Activated T-cell treated with anti-CD3 and anti-CD28 coated beads, Interleukin-2, amount 50 U/mL, for 4 hours (primary cell): Measurements from ENCODE around the gene COL18A1. TPM values are rescaled to one million over a fixed set of nuclear protein-coding genes. Genes with fewer than 3 reads are reported as not detected.
A peak's percentile ranks its signal among the peaks of the same experiment; 100 is the strongest.

Source experiments
- ATAC-seq, 2 donors: fragments of 200-7000 bp; cut with Tn5 transposase; one replicate each; pipeline ENCODE4 v1.10.0; 2021
- DNase-seq: peaks from one replicate; pipeline ENCODE4 v3.0.0-alpha.2; 2020
- H3K27me3 Mint-ChIP-seq: one replicate; pipeline ENCODE4 v1.8.0; 2021; ENCODE audit warnings: low read depth, mixed read lengths
- H3K36me3 Mint-ChIP-seq: one replicate; pipeline ENCODE4 v1.8.0; 2022; ENCODE audit warnings: mixed read lengths; ENCODE audit not compliant: insufficient read depth
- H3K4me1 Mint-ChIP-seq: one replicate; pipeline ENCODE4 v1.8.0; 2021; ENCODE audit warnings: low read depth, mixed read lengths
- H3K4me3 Mint-ChIP-seq: one replicate; pipeline ENCODE4 v1.8.0; 2021; ENCODE audit warnings: mild to moderate bottlenecking, moderate library complexity, mixed read lengths
- H3K9me3 Mint-ChIP-seq: one replicate; pipeline ENCODE4 v1.8.0; 2021; ENCODE audit warnings: mixed read lengths
- total RNA-seq, 3 donors: library from RNA; stranded (reverse); gene quantifications; one replicate each; pipeline ENCODE4 v1.2.1, GENCODE V29; 2021

The COL18A1 gene
- total RNA-seq, 3 donors from 2014 or later: 15.0 to 19.9 (median 15.4) TPM

DNA sequence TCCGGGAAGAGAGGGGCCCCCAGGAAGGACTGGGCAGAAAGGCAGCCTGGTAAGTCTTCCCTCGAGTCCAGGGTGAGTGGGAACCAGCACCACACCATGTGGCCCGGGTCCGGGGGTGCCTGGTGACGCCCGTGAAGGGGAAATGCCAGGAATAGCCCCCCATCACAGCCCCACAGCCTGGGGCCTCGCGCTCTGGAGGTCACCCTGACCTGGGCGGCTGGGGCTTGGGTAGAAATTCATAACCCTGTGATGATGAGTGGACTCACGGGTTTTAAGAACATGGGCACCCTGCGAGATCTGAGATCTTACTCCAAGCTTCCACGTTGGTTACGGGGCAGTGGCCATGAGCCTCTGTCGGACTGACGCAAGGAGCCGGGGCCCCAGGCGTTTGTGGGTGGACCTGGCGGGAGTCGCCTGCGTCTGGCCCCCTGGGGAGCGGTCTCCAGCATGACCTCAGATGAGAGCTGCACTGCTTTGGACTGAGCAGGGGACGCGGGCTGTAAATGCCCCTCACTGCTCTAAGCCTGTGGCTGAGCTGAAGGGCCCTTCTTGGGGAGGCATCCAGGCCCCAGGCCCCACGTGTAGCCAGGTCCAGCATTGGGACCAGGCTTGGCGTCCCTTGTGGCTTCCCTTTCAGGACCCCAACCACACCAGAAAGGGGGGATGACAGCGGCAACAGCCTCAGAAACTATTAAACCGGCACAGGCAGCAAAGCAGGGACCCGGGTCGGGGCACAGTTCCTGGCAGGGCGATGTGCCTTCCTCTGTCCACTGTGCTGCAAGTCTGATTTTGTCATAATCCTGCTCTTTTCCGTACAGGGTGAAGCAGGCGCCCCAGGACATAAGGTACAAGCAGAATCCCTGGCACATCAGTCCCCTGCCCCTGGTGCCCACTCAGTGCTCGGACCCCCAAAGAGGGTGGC, 77.3 kb downstream of the COL18A1 start:
- Mint-ChIP-seq H3K36me3 (no peaks in the 10 kb centered on the region), H3K27me3 (no peaks in the 10 kb centered on the region), H3K9me3 (no peaks in the 10 kb centered on the region), H3K4me3 (peak overlapping the region; percentile 55), H3K4me1 (peaks cover 45% of the 10 kb centered on the region)
- ATAC-seq (no peak), DNase-seq (no peak)

DNA sequence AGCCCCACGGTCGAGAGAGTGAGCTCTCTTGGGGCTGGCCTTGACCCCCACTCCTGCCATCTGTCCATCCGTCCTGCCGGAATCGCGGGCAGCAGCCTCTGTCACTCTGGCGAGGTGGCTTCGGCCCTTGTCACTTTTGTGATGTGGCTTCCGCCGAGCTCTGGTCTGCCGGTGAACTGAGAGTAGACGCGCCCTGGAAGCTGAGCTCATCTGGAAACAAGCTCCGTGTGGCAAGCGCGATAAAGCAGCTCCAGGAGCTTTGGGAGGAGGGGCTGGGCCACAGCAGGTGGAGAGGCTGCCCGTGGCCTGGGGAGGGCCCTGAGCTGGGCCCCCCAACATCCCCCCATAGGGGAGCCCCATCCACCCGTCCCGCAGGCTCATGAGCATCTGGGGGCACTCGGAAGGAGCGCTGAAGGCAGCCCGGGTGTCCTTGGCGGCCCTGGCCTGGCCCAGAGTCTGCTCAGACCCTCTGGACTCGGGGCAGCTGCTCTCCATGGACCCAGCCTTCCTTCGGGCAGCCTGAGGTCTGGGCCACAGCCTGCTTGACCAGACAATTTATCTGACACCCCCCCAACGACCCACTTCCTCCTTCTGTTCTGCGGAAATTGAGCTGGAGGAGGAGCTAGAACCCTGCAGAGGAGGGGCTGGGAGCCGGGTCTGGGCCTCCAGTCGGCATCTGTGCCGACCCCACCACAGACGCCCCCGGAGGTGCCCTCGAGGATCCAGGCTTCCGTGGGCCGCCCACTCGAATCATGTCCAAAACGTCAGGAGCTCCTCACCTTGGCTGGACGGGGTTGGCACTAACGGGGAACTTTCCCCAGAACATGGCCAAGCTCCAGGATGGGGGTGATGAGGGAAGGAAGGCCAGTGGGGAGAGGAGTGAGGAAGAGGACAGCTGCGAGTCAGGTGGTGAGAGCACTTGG, 78.2 kb downstream of the COL18A1 start:
- Mint-ChIP-seq H3K36me3 (no peaks in the 10 kb centered on the region), H3K4me3 (peak overlapping the region; percentile 55), H3K27me3 (no peaks in the 10 kb centered on the region), H3K4me1 (peaks cover 41% of the 10 kb centered on the region), H3K9me3 (no peaks in the 10 kb centered on the region)
- DNase-seq (no peak), ATAC-seq (peak in 1 of 2 donors; percentile 51)

DNA sequence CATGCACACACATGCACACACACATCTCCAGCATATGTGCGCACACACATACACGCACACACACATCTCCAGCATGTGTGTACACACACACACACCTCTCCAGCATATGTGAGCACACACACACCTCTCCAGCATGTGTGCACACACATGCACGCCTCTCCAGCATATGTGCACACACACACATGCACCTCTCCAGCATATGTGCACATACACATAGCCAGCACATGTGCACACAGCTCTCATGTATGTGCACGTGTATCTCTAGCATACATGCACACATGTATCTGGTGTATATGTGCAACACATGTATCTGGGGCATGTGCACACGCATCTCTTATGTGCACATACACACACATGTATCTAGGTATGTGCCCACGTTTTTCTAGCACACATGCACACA, 79.4 kb downstream of the COL18A1 start:
- H3K36me3 Mint-ChIP-seq: no peaks in the 10 kb centered on the region
- peak overlapping the region; percentile 35 for H3K4me3 Mint-ChIP-seq
- DNase-seq: no peak
- no peaks in the 10 kb centered on the region for H3K9me3 Mint-ChIP-seq
- H3K27me3 Mint-ChIP-seq: no peaks in the 10 kb centered on the region
- no peak for ATAC-seq
- peaks cover 31% of the 10 kb centered on the region for H3K4me1 Mint-ChIP-seq

DNA sequence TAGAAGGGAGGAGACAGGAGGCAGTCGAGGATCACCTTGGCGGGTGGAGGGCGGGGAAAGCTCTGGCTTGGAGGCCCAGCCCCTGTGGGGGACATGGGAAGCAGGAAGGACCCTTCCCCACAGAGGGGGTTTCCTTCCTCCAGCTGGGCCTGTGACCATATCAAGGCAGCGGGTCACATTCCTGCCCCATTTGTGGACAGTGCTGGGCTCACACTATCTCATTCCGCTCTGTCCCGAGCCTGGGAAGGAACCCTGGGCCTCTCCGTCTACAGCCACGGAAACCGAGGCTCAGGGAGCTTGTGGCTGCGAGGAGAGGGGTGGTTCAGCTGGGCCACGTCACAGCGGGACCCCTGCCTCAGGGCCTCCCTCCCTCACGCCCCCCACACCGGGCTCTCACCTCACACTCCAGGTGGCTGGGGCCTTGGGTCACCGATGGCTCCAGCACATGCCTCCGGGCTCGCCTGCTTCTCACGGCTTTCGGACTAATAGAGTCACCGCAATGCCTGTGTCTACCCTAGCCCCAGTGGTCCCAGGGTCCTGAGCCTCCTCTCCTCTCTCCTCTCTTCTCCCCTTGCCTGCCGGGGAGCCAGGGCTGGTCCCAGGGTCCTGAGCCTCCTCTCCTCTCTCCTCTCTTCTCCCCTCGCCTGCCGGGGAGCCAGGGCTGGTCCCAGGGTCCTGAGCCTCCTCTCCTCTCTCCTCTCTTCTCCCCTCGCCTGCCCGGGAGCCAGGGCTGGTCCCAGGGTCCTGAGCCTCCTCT, 80.9 kb downstream of the COL18A1 start:
- H3K4me3 Mint-ChIP-seq: no peak overlapping the region
- H3K9me3 Mint-ChIP-seq: no peaks in the 10 kb centered on the region
- DNase-seq (no peak), ATAC-seq (no peak)
- H3K27me3 Mint-ChIP-seq: no peaks in the 10 kb centered on the region
- no peaks in the 10 kb centered on the region for H3K36me3 Mint-ChIP-seq
- H3K4me1 Mint-ChIP-seq: peaks cover 24% of the 10 kb centered on the region

DNA sequence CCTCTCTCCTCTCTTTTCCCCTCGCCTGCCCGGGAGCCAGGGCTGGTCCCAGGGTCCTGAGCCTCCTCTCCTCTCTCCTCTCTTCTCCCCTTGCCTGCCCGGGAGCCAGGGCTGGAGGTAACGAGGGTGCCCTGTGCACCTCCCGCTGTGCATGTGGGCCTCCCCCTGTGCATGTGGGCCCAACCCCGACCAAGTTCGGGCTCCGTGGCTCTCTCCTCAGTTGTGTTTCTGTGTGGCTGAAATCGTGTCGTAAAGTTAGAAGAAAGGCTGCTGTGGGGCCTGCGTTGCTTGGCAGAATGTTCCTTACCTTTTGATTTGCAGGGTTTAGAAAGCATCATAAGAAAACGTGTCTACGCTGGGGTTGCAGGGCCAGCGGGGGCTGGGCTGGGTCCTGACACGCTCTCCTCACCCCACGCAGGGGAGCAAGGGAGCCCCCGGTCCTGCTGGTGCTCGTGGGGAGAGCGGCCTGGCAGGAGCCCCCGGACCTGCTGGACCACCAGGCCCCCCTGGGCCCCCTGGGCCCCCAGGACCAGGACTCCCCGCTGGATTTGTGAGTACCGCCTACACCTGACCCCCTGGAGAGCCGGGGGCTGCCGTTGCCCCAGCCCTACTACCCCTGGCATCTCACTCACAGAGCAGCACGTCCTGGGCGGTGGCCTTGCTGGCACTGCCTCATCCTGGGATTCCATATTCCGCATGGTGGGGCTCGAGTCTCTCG, 81.6 kb downstream of the COL18A1 start:
- Mint-ChIP-seq H3K4me3 (no peak overlapping the region), H3K4me1 (peaks cover 24% of the 10 kb centered on the region), H3K36me3 (no peaks in the 10 kb centered on the region), H3K27me3 (no peaks in the 10 kb centered on the region), H3K9me3 (no peaks in the 10 kb centered on the region)
- no peak for ATAC-seq
- DNase-seq: no peak

DNA sequence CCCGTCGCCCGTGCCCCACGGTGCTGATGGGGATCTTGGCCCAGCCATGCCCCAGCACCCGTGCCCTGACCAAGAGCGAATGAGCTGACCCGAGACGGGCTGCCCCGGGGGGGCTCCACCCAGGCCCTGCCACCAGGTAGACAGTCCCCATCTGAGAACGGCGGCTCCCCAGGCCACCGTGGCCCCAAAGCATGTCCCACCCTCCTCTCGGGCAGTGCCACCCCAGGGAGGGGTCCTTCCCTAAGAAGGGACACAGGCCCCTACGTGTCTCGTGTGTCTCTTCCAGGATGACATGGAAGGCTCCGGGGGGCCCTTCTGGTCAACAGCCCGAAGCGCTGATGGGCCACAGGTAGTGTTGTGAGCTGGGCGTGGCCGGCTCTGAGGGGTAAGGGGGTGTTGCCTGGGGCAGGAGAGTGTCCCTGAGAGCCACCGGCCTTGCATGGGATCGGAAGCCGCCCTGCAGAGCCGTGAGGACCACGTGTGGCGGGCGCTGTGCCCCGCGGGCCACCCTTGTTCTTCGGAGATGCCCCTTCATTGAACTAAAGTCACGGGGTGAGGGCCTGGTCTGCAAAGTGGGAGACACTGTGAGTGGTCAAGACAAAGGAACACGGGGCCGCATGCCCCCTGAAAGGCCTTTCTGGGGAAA, 82.3 kb downstream of the COL18A1 start:
- no peak for DNase-seq
- H3K4me3 Mint-ChIP-seq: no peak overlapping the region
- no peaks in the 10 kb centered on the region for H3K9me3 Mint-ChIP-seq
- no peak for ATAC-seq
- peaks cover 20% of the 10 kb centered on the region for H3K4me1 Mint-ChIP-seq
- no peaks in the 10 kb centered on the region for H3K27me3 Mint-ChIP-seq
- H3K36me3 Mint-ChIP-seq: no peaks in the 10 kb centered on the region

DNA sequence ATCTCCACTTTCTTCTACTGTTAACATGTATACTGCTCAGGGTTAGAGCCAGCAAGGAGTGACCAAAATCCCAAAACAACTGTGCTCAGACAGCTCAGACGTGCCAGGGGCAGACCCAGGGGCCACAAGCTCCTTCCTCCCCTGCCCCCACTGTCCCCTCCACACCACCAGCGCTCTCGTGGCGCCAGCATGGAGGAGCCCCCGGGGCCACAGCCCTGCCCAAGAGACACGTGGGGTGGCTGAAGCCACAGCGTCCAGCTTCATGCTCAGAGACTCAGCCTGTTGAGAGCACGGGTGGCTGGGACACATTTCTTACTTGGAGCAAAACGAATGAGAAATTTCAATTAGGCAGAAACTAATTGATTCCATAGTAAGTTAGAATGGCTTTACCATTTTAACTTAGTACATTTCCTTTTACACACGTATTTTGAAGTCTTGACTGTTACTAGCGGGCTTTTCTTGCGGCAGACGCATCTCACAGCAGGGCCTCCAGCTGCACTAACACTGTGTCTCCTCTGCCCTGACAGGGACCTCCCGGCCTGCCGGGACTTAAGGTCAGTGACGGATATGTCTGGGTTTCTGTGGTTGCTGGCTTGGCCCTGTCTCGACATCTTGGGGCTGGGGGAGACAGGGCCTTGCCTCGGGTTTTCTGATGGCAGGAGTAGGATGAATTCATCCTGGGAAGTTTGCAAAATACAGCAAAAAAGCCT, 83.1 kb downstream of the COL18A1 start:
- ATAC-seq: no peak

DNA sequence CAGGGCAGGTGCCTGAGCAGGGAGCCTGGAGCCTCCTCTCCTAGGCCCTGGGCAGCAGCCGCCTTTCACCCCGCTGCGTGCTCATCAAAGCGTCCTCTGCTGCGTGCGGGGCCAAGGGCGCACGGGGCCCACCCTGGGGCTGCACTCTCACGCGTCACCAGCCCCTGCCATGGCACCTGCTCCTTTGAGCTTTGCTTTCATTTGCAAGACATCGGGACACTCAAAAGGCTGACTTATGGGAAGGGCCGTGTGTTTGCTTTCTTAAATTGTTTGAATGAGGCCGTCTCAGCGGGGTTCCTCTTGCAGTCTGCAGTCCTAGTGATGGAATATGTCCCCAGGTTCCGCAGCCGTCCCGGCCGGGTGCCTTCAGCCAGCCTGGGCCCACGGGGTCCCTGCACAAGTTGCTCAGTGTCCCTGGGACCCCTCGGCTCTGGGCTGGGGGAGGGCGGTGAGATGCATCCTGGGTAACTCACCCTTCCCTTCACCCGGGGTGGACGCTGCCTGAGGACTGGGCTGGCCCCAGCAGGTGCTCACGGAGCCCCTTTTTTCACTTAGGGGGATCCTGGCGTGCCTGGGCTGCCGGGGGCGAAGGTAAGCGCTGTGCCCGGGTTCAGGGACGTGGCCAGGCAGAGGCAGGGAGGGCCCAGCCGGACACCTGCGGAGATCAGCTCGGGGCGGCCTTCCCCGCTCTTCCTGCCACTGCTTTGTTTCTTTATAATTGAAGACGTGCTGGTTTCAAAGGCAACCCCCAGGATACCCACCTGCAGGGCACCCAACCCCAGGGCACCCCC, 84.2 kb downstream of the COL18A1 start:
- no peaks in the 10 kb centered on the region for H3K9me3 Mint-ChIP-seq
- no peaks in the 10 kb centered on the region for H3K27me3 Mint-ChIP-seq
- H3K4me1 Mint-ChIP-seq: peaks cover 7% of the 10 kb centered on the region
- ATAC-seq: no peak
- no peaks in the 10 kb centered on the region for H3K36me3 Mint-ChIP-seq
- DNase-seq: no peak
- H3K4me3 Mint-ChIP-seq: no peak overlapping the region

More for the DNA sequence above, 83.1 kb downstream of the COL18A1 start:
- Mint-ChIP-seq H3K9me3 (no peaks in the 10 kb centered on the region), H3K4me1 (peaks cover 13% of the 10 kb centered on the region), H3K36me3 (no peaks in the 10 kb centered on the region), H3K4me3 (no peak overlapping the region), H3K27me3 (no peaks in the 10 kb centered on the region)
- no peak for DNase-seq

DNA sequence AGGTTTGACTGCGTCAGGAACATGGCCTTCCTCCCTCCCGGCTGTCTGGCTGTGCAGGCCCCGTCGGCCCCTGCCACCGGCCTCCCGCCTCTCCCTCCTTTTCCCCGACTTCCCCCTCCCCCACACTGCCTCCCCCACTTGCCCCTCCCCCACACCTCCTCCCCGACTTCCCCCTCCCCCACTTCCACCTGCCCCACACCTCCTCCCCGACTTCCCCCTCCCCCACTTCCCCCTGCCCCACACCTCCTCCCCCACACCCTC, 84.7 kb downstream of the COL18A1 start:
- DNase-seq: no peak
- Mint-ChIP-seq H3K4me1 (peaks cover 4% of the 10 kb centered on the region), H3K4me3 (no peak overlapping the region), H3K27me3 (no peaks in the 10 kb centered on the region), H3K36me3 (no peaks in the 10 kb centered on the region), H3K9me3 (no peaks in the 10 kb centered on the region)
- ATAC-seq: no peak

DNA sequence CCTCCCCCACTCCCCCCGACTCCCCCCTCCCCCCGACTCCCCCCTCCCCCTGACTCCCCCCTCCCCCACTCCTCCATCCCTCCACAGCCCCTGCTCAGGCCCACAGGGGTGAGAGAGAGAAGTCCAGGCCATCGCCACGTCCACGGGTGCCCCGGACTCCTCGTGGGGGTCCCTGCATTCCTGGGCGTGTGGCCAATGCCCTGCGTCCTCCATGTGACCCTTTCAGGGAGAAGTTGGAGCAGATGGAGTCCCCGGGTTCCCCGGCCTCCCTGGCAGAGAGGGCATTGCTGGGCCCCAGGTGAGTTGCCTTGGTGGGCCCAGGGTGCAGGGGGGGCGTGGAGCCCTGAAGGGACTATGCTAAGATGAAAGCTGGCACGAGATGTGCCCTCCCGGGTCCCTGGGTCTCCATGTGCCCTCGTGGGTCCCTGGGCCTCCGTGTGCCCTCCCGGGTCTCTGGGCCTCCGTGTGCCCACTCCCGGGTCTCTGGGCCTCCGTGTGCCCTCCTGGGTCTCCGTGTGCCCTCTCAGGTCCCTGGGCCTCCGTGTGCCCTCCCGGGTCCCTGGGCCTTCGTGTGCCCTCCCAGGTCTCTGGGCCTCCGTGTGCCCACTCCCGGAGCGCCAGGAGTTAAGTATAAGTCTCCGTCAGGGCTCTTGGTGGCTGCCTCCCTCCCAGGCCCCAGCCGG, 85.2 kb downstream of the COL18A1 start:
- DNase-seq (no peak), ATAC-seq (no peak)
- no peak overlapping the region for H3K4me3 Mint-ChIP-seq
- no peaks in the 10 kb centered on the region for H3K9me3 Mint-ChIP-seq
- H3K27me3 Mint-ChIP-seq: no peaks in the 10 kb centered on the region
- H3K36me3 Mint-ChIP-seq: no peaks in the 10 kb centered on the region
- H3K4me1 Mint-ChIP-seq: peaks cover 4% of the 10 kb centered on the region

DNA sequence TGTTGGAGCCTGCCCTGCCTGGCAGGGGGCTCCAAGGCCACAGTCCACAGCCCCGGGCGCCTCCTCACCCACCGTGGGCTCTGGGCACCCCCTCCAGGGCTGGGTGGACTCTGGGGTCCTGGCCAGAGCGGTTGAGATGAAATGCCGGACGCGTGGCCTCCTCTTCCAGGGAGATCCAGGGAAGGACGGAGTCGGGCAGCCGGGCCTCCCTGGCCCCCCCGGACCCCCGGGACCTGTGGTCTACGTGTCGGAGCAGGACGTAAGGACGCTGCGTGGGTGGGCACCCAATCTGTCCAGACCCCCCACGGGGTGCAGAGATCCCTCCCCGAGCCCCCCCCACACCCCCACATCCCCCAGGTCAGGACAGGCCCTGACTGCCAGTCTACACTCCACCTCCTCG, 86.1 kb downstream of the COL18A1 start:
- Mint-ChIP-seq H3K9me3 (no peaks in the 10 kb centered on the region), H3K4me3 (no peak overlapping the region), H3K27me3 (no peaks in the 10 kb centered on the region), H3K4me1 (peaks cover 4% of the 10 kb centered on the region), H3K36me3 (no peaks in the 10 kb centered on the region)
- no peak for ATAC-seq
- no peak for DNase-seq

DNA sequence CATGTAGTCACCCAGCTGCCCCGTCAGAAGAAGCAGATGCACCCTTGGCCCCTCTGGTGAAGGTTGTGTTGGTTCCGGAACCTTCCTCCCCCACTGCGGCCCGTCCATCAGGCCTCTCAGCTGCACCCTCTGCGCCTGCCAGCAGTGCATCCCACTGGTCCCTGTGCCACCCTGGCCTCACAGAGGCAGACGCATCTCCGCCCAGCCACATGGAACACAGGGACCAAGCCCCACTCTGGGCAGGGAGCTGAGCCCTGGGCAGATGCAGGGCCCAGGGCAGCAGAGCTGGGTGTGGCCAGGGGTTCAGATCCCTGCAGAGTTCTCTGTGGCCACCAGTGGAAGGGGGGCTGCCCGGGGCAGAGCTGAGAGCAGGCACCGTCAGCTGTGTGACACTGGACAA, 86.7 kb downstream of the COL18A1 start:
- Mint-ChIP-seq H3K36me3 (no peaks in the 10 kb centered on the region), H3K4me1 (peaks cover 2% of the 10 kb centered on the region), H3K27me3 (no peaks in the 10 kb centered on the region), H3K9me3 (no peaks in the 10 kb centered on the region), H3K4me3 (no peak overlapping the region)
- no peak for DNase-seq
- ATAC-seq: no peak
